Neural cell (in vitro differentiated cells): ENCODE results near the gene ALK.

Experiments used
- MXI1 ChIP-seq: fragments of 450-650 bp; conservative IDR thresholded peaks from 2 replicates; pipeline ENCODE4 v1.6.1; 2014; ENCODE audit warnings: antibody characterized with exemption, mild to moderate bottlenecking; ENCODE audit not compliant: poor library complexity, severe bottlenecking
- TF ChIP-seq, protein P1 (sequence below): fragments of 450-650 bp; IDR thresholded peaks from 2 replicates; pipeline ENCODE4 v1.5.1; 2014; ENCODE audit warnings: antibody characterized with exemption, mild to moderate bottlenecking, moderate library complexity; ENCODE audit not compliant: poor library complexity, severe bottlenecking
- TF ChIP-seq, protein P2 (sequence below): IDR thresholded peaks from 2 replicates; pipeline ENCODE4 v1.6.1; 2012; ENCODE audit warnings: borderline replicate concordance

DNA sequence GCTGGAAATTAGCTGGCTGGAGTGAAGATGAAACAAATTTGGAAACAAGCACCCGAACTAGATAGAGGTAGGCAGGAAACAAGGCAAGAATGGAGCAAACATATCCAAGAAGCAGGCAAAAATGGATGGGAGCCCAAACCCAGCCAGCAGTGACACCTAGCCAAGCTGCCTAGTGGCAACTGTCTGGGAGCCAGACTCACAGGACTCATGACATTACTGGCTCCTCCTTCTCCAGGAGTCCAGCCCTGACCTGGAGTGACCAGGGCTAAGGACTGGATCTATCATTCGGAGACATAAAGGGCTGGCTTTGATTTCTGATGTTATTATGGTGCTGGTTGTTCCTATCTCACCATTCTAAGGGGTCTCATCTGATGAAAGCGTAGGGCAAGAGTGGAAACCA, 21.3 kb upstream of the ALK start:
- TF ChIP-seq, protein P1, sequence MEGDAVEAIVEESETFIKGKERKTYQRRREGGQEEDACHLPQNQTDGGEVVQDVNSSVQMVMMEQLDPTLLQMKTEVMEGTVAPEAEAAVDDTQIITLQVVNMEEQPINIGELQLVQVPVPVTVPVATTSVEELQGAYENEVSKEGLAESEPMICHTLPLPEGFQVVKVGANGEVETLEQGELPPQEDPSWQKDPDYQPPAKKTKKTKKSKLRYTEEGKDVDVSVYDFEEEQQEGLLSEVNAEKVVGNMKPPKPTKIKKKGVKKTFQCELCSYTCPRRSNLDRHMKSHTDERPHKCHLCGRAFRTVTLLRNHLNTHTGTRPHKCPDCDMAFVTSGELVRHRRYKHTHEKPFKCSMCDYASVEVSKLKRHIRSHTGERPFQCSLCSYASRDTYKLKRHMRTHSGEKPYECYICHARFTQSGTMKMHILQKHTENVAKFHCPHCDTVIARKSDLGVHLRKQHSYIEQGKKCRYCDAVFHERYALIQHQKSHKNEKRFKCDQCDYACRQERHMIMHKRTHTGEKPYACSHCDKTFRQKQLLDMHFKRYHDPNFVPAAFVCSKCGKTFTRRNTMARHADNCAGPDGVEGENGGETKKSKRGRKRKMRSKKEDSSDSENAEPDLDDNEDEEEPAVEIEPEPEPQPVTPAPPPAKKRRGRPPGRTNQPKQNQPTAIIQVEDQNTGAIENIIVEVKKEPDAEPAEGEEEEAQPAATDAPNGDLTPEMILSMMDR, result no peak
- TF ChIP-seq, protein P2, sequence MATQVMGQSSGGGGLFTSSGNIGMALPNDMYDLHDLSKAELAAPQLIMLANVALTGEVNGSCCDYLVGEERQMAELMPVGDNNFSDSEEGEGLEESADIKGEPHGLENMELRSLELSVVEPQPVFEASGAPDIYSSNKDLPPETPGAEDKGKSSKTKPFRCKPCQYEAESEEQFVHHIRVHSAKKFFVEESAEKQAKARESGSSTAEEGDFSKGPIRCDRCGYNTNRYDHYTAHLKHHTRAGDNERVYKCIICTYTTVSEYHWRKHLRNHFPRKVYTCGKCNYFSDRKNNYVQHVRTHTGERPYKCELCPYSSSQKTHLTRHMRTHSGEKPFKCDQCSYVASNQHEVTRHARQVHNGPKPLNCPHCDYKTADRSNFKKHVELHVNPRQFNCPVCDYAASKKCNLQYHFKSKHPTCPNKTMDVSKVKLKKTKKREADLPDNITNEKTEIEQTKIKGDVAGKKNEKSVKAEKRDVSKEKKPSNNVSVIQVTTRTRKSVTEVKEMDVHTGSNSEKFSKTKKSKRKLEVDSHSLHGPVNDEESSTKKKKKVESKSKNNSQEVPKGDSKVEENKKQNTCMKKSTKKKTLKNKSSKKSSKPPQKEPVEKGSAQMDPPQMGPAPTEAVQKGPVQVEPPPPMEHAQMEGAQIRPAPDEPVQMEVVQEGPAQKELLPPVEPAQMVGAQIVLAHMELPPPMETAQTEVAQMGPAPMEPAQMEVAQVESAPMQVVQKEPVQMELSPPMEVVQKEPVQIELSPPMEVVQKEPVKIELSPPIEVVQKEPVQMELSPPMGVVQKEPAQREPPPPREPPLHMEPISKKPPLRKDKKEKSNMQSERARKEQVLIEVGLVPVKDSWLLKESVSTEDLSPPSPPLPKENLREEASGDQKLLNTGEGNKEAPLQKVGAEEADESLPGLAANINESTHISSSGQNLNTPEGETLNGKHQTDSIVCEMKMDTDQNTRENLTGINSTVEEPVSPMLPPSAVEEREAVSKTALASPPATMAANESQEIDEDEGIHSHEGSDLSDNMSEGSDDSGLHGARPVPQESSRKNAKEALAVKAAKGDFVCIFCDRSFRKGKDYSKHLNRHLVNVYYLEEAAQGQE, result no peak
- TF ChIP-seq MXI1, result no peak
